ENCODE measurements around the gene LMX1A. TPM values are rescaled to one million over a fixed set of nuclear protein-coding genes. Genes with fewer than 3 reads are reported as not detected.
A peak's percentile ranks its signal among the peaks of the same experiment; 100 is the strongest.

The LMX1A gene
- total RNA-seq, 1 donor from 2014 or later, result not detected

- TF ChIP-seq POLR2AphosphoS5 (IDR thresholded peaks at IDR 0.05; ENCODE audit: insufficient read depth in 1 of 2, low read depth in 1 of 2), result no peak
- no peak for TF ChIP-seq POLR2A (IDR thresholded peaks at IDR 0.05)
- TF ChIP-seq, protein P1, sequence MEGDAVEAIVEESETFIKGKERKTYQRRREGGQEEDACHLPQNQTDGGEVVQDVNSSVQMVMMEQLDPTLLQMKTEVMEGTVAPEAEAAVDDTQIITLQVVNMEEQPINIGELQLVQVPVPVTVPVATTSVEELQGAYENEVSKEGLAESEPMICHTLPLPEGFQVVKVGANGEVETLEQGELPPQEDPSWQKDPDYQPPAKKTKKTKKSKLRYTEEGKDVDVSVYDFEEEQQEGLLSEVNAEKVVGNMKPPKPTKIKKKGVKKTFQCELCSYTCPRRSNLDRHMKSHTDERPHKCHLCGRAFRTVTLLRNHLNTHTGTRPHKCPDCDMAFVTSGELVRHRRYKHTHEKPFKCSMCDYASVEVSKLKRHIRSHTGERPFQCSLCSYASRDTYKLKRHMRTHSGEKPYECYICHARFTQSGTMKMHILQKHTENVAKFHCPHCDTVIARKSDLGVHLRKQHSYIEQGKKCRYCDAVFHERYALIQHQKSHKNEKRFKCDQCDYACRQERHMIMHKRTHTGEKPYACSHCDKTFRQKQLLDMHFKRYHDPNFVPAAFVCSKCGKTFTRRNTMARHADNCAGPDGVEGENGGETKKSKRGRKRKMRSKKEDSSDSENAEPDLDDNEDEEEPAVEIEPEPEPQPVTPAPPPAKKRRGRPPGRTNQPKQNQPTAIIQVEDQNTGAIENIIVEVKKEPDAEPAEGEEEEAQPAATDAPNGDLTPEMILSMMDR (IDR thresholded peaks at IDR 0.05), result no peak
- no peak for DNase-seq (ENCODE audit: extremely low spot score in 2 of 2)
- H3K36me3 ChIP-seq, result no peaks in the 10 kb centered on the region
- peaks cover 11% of the 10 kb centered on the region for H3K27me3 ChIP-seq
- no peak overlapping the region for H3K27ac ChIP-seq
- intact Hi-C loops (cut with DNase I), result no loop called here
- peaks cover 36% of the 10 kb centered on the region for H3K4me1 ChIP-seq
- H3K9me3 ChIP-seq, result no peaks in the 10 kb centered on the region
- peak overlapping the region; percentile 40 to 46 for H3K4me3 ChIP-seq
Observed at GRCh38 chr1:165355139-165355976, 1.2 kb downstream of the LMX1A start.

DNA sequence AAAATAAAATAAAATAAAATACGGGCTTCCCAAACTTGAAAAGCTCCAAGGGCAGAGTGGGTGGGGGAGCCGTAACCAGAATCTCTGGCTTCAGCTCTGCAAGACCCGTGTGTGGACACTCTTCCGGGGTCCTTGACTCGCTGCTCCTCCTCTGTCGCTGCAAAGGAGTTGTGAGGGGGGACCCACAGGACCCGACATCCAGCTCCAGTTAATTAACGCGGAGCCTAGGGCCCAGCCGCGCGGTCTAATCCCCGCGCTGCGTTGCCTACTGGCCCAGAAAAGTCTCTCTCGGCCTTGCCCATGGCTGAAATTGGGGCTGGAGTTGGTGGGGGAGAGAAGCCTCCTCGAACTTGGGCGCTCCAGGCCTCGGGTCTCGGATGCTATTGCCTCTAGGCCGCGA is 1.8 kb downstream of the LMX1A start:
- peaks cover 11% of the 10 kb centered on the region for H3K27me3 ChIP-seq
- no peaks in the 10 kb centered on the region for H3K9me3 ChIP-seq
- no peaks in the 10 kb centered on the region for H3K36me3 ChIP-seq
- H3K4me1 ChIP-seq, result peaks cover 36% of the 10 kb centered on the region
- no peak overlapping the region for H3K27ac ChIP-seq
- H3K4me3 ChIP-seq, result no peak overlapping the region
- TF ChIP-seq POLR2A (IDR thresholded peaks at IDR 0.05), result no peak
- TF ChIP-seq POLR2AphosphoS5 (IDR thresholded peaks at IDR 0.05; ENCODE audit: insufficient read depth in 1 of 2, low read depth in 1 of 2), result no peak
- TF ChIP-seq, protein P1 (IDR thresholded peaks at IDR 0.05), result no peak
- intact Hi-C loops (cut with DNase I), result no loop called here
- DNase-seq (ENCODE audit: extremely low spot score in 2 of 2), result no peak

- Histone ChIP-seq H3K4me1 (peaks cover 36% of the 10 kb centered on the region), H3K36me3 (no peaks in the 10 kb centered on the region)
Observed at GRCh38 chr1:165353731-165354671, 2.5 kb downstream of the LMX1A start.

GRCh38 chr1:165352442-165353293 is 3.8 kb downstream of the LMX1A start:
- Histone ChIP-seq H3K4me3 (no peak overlapping the region), H3K9me3 (no peaks in the 10 kb centered on the region), H3K27ac (no peak overlapping the region), H3K36me3 (no peaks in the 10 kb centered on the region), H3K4me1 (peaks cover 36% of the 10 kb centered on the region), H3K27me3 (peaks cover 11% of the 10 kb centered on the region)
- no peak for TF ChIP-seq POLR2A (IDR thresholded peaks at IDR 0.05)
- TF ChIP-seq, protein P1 (IDR thresholded peaks at IDR 0.05), result no peak
- TF ChIP-seq POLR2AphosphoS5 (IDR thresholded peaks at IDR 0.05; ENCODE audit: insufficient read depth in 1 of 2, low read depth in 1 of 2), result no peak
- intact Hi-C loops (cut with DNase I), result no loop called here
- no peak for DNase-seq (ENCODE audit: extremely low spot score in 2 of 2)

More at GRCh38 chr1:165353731-165354671, 2.5 kb downstream of the LMX1A start:
- TF ChIP-seq POLR2A (IDR thresholded peaks at IDR 0.05) (no peak), POLR2AphosphoS5 (IDR thresholded peaks at IDR 0.05; ENCODE audit: insufficient read depth in 1 of 2, low read depth in 1 of 2) (no peak)
- TF ChIP-seq, protein P1 (IDR thresholded peaks at IDR 0.05), result no peak
- no peaks in the 10 kb centered on the region for H3K9me3 ChIP-seq
- intact Hi-C loops (cut with DNase I), result no loop called here
- DNase-seq (ENCODE audit: extremely low spot score in 2 of 2), result no peak
- no peak overlapping the region for H3K27ac ChIP-seq
- no peak overlapping the region for H3K4me3 ChIP-seq
- peaks cover 11% of the 10 kb centered on the region for H3K27me3 ChIP-seq
